Smooth muscle cell (in vitro differentiated cells): ENCODE data around the gene STAMBP. TPM values are rescaled to one million over a fixed set of nuclear protein-coding genes. Genes with fewer than 3 reads are reported as not detected.

Source experiments
- DNase-seq: peaks from one replicate; lab custom pipeline; 2025; ENCODE audit not compliant: unreplicated experiment; lab: John Stamatoyannopoulos, UW
- H2AFZ ChIP-seq: fragments of 200-600 bp; sonication (generic); 2 replicates; pipeline ENCODE4 v1.6.0; 2016; ENCODE audit warnings: antibody characterized with exemption, low read depth, mild to moderate bottlenecking
- H3F3A ChIP-seq: fragments of 200-600 bp; sonication (generic); 2 replicates; pipeline ENCODE4 v1.6.0; 2017; ENCODE audit warnings: antibody characterized with exemption, low read depth
- H3K27ac ChIP-seq: fragments of 200-600 bp; sonication (generic); 2 replicates; pipeline ENCODE4 v1.5.1; 2016; ENCODE audit warnings: low read depth, mild to moderate bottlenecking
- H3K27me3 ChIP-seq: fragments of 200-600 bp; sonication (generic); 2 replicates; pipeline ENCODE4 v1.6.1; 2016; ENCODE audit warnings: low read depth, mild to moderate bottlenecking
- H3K36me3 ChIP-seq: fragments of 200-600 bp; sonication (generic); 2 replicates; pipeline ENCODE4 v1.5.1; 2016; ENCODE audit warnings: low read depth
- H3K4me1 ChIP-seq: fragments of 200-600 bp; sonication (generic); 2 replicates; pipeline ENCODE4 v1.5.1; 2016; ENCODE audit warnings: low read depth
- H3K4me2 ChIP-seq: fragments of 200-600 bp; sonication (generic); 2 replicates; pipeline ENCODE4 v1.6.0; 2016; ENCODE audit warnings: mild to moderate bottlenecking
- H3K4me3 ChIP-seq: fragments of 200-600 bp; sonication (generic); 2 replicates; pipeline ENCODE4 v1.5.1; 2016; ENCODE audit warnings: mild to moderate bottlenecking
- H3K79me2 ChIP-seq: fragments of 200-600 bp; sonication (generic); 2 replicates; pipeline ENCODE4 v1.6.0; 2016; ENCODE audit warnings: low read depth, mild to moderate bottlenecking
- H3K9ac ChIP-seq: fragments of 200-600 bp; sonication (generic); 2 replicates; pipeline ENCODE4 v1.6.0; 2016; ENCODE audit warnings: low read depth
- H3K9me3 ChIP-seq: fragments of 200-600 bp; sonication (generic); replicated peaks from 2 replicates; pipeline ENCODE4 v1.5.1; 2016; ENCODE audit warnings: low read depth
- H4K20me1 ChIP-seq: fragments of 200-600 bp; sonication (generic); 2 replicates; pipeline ENCODE4 v1.6.0; 2016; ENCODE audit warnings: low read depth
- WGBS: methylation state at CpG from one replicate; pipeline ENCODE4 v1.1.7; 2016; ENCODE audit warnings: low lambda C conversion rate; 5-methylcytosine and 5-hydroxymethylcytosine counted together
- polyA plus RNA-seq: library from polyadenylated mRNA; unstranded; fragments of >200 nt; fragmentation: Nextera tagmentation; extraction: Ambion mirVana; gene quantifications from 2 replicates; pipeline ENCODE4 v1.2.1, GENCODE V29; 2016
- total RNA-seq: library from RNA; depleted of rRNA; stranded (reverse); fragments of >200 nt; gene quantifications from 2 replicates; pipeline ENCODE4 v1.2.3, GENCODE V29; 2014
- TF ChIP-seq, protein P1 (sequence below): fragments of 200-600 bp; sonication (generic); IDR thresholded peaks from 2 replicates; pipeline ENCODE4 v1.5.1; 2017; ENCODE audit warnings: borderline replicate concordance, mild to moderate bottlenecking, antibody characterized with exemption; ENCODE audit not compliant: insufficient read depth, poor library complexity, severe bottlenecking

STAMBP gene
- total and polyA plus RNA-seq, 2 experiments from 2014 or later: 48.5 to 61.1 TPM

DNA sequence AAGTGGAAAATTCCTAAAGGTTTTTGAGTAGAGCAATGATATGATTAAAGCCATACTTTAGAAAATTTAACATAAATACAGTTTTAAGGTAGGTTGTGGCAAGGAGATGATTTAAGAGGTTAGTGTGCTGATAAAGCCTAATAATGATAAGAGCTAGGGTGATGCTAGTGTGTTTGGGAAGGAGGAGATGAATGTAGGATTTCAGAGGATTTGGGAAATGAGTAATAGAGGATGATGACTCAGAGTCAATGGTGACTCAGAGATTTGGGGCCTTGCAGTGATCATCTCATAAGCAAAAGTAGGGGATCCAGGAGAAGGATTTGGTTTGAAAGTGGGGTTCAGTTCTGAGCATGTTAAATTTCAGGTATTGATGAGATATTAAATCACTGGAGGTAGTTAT is 23.3 kb downstream of the STAMBP start:
- no peaks in the 10 kb centered on the region for H3K9me3 ChIP-seq
- H3K27ac ChIP-seq: peak overlapping the region; percentile 60
- no peak overlapping the region for H3K9ac ChIP-seq
- peaks cover 3% of the 10 kb centered on the region for H3F3A ChIP-seq
- H2AFZ ChIP-seq: no peak overlapping the region
- no peaks in the 10 kb centered on the region for H3K4me1 ChIP-seq
- H3K4me2 ChIP-seq: peak overlapping the region; percentile 29
- H3K27me3 ChIP-seq: no peaks in the 10 kb centered on the region
- DNase-seq: no peak
- H3K36me3 ChIP-seq: peaks cover 5% of the 10 kb centered on the region
- no peaks in the 10 kb centered on the region for H3K79me2 ChIP-seq
- H4K20me1 ChIP-seq: peaks cover 4% of the 10 kb centered on the region
- H3K4me3 ChIP-seq: no peak overlapping the region
- TF ChIP-seq, protein P1, sequence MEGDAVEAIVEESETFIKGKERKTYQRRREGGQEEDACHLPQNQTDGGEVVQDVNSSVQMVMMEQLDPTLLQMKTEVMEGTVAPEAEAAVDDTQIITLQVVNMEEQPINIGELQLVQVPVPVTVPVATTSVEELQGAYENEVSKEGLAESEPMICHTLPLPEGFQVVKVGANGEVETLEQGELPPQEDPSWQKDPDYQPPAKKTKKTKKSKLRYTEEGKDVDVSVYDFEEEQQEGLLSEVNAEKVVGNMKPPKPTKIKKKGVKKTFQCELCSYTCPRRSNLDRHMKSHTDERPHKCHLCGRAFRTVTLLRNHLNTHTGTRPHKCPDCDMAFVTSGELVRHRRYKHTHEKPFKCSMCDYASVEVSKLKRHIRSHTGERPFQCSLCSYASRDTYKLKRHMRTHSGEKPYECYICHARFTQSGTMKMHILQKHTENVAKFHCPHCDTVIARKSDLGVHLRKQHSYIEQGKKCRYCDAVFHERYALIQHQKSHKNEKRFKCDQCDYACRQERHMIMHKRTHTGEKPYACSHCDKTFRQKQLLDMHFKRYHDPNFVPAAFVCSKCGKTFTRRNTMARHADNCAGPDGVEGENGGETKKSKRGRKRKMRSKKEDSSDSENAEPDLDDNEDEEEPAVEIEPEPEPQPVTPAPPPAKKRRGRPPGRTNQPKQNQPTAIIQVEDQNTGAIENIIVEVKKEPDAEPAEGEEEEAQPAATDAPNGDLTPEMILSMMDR: no peak

DNA sequence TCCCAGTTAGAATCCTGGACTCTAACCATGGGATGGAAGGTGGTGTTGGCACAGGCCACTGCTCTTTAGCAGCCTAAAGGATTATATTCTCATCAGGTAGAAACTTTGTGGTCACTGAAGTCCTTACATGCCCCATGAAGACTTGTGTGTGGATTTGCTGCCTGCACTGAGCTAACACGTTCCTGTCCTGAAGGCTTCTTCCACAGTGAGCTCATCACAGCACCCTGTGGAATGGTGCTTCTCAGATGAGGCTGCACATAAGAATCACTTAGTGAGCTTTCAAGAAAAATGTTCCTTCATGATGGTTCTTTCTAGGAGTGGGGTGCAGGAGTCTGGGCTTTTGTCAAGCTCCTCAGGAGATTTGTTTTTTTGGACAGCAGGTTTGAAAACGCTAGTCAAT is 26.8 kb downstream of the STAMBP start:
- WGBS: 87% methylated on average over 2 of the region's 2 CpGs
- TF ChIP-seq, protein P1: no peak

DNA sequence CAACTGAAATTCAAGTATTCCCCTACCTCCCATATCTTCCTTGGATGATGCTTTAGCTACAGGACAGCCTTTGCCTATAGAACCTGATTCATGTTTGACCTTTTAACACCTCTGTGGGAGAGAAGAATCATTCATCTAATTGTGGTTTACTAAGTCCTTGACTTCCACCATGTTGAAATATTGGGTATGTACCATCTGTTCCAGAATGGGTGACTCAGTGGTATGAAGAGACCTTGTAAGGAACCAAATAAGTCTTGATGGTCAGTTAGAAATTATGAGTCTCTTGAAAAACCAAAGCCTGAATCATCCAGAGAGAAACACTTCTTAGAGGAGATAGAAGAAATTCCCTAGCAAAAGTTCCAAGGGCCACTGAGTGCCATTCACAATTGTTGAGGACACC is 27.5 kb downstream of the STAMBP start:
- H3K4me3 ChIP-seq: no peak overlapping the region
- no peaks in the 10 kb centered on the region for H3K9me3 ChIP-seq
- no peak for DNase-seq
- peaks cover 3% of the 10 kb centered on the region for H3K4me1 ChIP-seq
- H3K27ac ChIP-seq: no peak overlapping the region
- H4K20me1 ChIP-seq: peaks cover 10% of the 10 kb centered on the region
- peaks cover 13% of the 10 kb centered on the region for H3F3A ChIP-seq
- peaks cover 5% of the 10 kb centered on the region for H3K36me3 ChIP-seq
- TF ChIP-seq, protein P1: no peak
- no peak overlapping the region for H2AFZ ChIP-seq
- no peaks in the 10 kb centered on the region for H3K79me2 ChIP-seq
- H3K27me3 ChIP-seq: no peaks in the 10 kb centered on the region
- H3K9ac ChIP-seq: no peak overlapping the region
- H3K4me2 ChIP-seq: no peak overlapping the region

More for the DNA sequence above, 26.8 kb downstream of the STAMBP start:
- H2AFZ ChIP-seq: no peak overlapping the region
- H3K79me2 ChIP-seq: no peaks in the 10 kb centered on the region
- peaks cover 10% of the 10 kb centered on the region for H4K20me1 ChIP-seq
- H3K27ac ChIP-seq: no peak overlapping the region
- H3K4me3 ChIP-seq: no peak overlapping the region
- H3F3A ChIP-seq: peaks cover 13% of the 10 kb centered on the region
- H3K9ac ChIP-seq: no peak overlapping the region
- H3K36me3 ChIP-seq: peaks cover 5% of the 10 kb centered on the region
- H3K4me1 ChIP-seq: peaks cover 3% of the 10 kb centered on the region
- no peaks in the 10 kb centered on the region for H3K27me3 ChIP-seq
- no peaks in the 10 kb centered on the region for H3K9me3 ChIP-seq
- DNase-seq: no peak
- H3K4me2 ChIP-seq: no peak overlapping the region

DNA sequence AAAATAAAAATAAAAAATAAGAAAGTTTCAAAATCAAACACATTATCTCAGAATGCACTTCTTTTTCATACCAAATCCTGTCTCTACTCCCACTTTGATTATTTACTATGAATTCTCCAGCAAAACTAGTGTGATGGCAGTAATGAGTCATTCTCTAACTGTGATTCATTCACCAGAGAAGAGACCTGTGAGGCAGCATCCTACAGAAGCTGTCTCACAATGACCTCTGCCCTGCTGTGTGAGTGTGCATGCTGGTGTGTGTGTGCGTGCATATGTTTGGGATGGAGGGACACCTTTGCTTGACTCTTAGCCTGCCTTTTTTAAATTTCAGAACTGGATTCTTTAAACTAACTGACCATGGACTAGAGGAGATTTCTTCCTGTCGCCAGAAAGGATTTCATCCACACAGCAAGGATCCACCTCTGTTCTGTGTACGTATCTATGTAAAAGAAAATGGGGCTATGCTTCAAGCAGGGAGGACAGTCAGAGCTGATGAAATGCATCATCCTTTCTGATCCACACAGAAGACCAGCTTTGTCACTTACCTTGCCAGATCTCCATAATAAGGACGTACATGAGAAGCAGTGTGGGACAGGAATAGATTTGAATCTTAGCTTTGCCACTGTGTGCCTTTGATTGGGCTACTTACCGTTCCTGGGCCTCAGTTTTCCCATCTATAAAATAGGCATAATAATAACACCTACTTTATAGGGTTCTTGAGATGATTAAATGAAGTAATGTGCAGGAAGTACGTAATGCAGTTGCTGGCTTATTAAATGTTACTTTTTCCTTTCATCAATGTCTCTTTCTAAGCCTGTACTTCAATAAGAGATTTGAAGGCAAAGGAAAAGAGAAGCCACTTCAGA is 31.2 kb downstream of the STAMBP start:
- TF ChIP-seq, protein P1: no peak
- H3F3A ChIP-seq: peaks cover 10% of the 10 kb centered on the region
- no peak overlapping the region for H3K4me2 ChIP-seq
- peak overlapping the region; percentile 89 for H3K27ac ChIP-seq
- no peak overlapping the region for H3K4me3 ChIP-seq
- H3K79me2 ChIP-seq: no peaks in the 10 kb centered on the region
- WGBS: 83% methylated on average over 6 of the region's 6 CpGs
- H3K36me3 ChIP-seq: peaks cover 10% of the 10 kb centered on the region
- DNase-seq: no peak
- H3K27me3 ChIP-seq: no peaks in the 10 kb centered on the region
- no peak overlapping the region for H2AFZ ChIP-seq
- H3K9ac ChIP-seq: no peak overlapping the region
- H3K9me3 ChIP-seq: no peaks in the 10 kb centered on the region
- peaks cover 6% of the 10 kb centered on the region for H4K20me1 ChIP-seq
- H3K4me1 ChIP-seq: peaks cover 3% of the 10 kb centered on the region
